Panc1 (cell line): ENCODE measurements around the gene PFN2.

Experiments
- POLR2AphosphoS5 ChIP-seq: IDR thresholded peaks from 2 replicates; pipeline ENCODE4 v1.6.1; 2012; ENCODE audit warnings: mild to moderate bottlenecking, low read depth, low read length, moderate library complexity
- SIN3A ChIP-seq: IDR thresholded peaks from 2 replicates; pipeline ENCODE4 v1.6.1; 2012; ENCODE audit warnings: low read depth, mild to moderate bottlenecking, low read length, moderate library complexity, borderline replicate concordance; ENCODE audit not compliant: insufficient read depth
- TCF7L2 ChIP-seq: IDR thresholded peaks from 2 replicates; pipeline ENCODE4 v1.6.1; 2011; ENCODE audit warnings: mild to moderate bottlenecking, low read depth, low read length, inconsistent platforms
- TF ChIP-seq, protein P1 (sequence below): fragments of 450-650 bp; IDR thresholded peaks from 2 replicates; pipeline ENCODE4 v1.5.1; 2017; ENCODE audit warnings: mild to moderate bottlenecking
- TF ChIP-seq, protein P2 (sequence below), 2 experiments: IDR thresholded peaks; 2 replicates each; pipeline ENCODE4 v1.6.1; 2011 to 2012; ENCODE audit warnings: low read depth in 2 of 2, control low read depth in 1 of 2, low read length in 1 of 2, mild to moderate bottlenecking in 1 of 2, moderate library complexity in 1 of 2; ENCODE audit not compliant: insufficient read depth in 1 of 2

DNA sequence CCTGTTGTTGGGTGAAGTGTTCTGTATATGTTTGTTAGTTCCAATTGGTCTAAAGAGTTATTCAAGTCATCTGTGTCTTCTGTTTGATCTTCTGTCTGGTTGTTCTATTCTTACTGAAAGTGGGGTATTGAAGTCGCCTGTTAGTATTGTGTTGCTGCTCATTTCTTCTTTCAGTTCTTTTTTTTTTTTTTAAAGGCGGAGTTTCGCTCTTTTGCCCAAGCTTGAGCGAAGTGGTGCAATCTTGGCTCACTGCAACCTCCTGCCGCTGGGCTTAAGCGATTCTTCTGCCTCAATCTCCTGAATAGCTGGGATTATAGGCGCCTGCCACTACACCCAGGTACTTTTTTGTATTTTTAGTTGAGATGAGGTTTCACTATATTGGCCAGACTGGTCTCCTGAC is 23.5 kb downstream of the PFN2 start:
- TF ChIP-seq, protein P1, sequence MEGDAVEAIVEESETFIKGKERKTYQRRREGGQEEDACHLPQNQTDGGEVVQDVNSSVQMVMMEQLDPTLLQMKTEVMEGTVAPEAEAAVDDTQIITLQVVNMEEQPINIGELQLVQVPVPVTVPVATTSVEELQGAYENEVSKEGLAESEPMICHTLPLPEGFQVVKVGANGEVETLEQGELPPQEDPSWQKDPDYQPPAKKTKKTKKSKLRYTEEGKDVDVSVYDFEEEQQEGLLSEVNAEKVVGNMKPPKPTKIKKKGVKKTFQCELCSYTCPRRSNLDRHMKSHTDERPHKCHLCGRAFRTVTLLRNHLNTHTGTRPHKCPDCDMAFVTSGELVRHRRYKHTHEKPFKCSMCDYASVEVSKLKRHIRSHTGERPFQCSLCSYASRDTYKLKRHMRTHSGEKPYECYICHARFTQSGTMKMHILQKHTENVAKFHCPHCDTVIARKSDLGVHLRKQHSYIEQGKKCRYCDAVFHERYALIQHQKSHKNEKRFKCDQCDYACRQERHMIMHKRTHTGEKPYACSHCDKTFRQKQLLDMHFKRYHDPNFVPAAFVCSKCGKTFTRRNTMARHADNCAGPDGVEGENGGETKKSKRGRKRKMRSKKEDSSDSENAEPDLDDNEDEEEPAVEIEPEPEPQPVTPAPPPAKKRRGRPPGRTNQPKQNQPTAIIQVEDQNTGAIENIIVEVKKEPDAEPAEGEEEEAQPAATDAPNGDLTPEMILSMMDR: no peak
- no peak for TF ChIP-seq POLR2AphosphoS5
- TF ChIP-seq SIN3A: no peak
- TF ChIP-seq TCF7L2: no peak
- TF ChIP-seq, protein P2, sequence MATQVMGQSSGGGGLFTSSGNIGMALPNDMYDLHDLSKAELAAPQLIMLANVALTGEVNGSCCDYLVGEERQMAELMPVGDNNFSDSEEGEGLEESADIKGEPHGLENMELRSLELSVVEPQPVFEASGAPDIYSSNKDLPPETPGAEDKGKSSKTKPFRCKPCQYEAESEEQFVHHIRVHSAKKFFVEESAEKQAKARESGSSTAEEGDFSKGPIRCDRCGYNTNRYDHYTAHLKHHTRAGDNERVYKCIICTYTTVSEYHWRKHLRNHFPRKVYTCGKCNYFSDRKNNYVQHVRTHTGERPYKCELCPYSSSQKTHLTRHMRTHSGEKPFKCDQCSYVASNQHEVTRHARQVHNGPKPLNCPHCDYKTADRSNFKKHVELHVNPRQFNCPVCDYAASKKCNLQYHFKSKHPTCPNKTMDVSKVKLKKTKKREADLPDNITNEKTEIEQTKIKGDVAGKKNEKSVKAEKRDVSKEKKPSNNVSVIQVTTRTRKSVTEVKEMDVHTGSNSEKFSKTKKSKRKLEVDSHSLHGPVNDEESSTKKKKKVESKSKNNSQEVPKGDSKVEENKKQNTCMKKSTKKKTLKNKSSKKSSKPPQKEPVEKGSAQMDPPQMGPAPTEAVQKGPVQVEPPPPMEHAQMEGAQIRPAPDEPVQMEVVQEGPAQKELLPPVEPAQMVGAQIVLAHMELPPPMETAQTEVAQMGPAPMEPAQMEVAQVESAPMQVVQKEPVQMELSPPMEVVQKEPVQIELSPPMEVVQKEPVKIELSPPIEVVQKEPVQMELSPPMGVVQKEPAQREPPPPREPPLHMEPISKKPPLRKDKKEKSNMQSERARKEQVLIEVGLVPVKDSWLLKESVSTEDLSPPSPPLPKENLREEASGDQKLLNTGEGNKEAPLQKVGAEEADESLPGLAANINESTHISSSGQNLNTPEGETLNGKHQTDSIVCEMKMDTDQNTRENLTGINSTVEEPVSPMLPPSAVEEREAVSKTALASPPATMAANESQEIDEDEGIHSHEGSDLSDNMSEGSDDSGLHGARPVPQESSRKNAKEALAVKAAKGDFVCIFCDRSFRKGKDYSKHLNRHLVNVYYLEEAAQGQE (IDR thresholded peaks at IDR 0.05; ENCODE audit: insufficient read depth in 1 of 2, low read depth in 2 of 2, low read length in 1 of 2): no peak
